H9 (cell line): ENCODE measurements around the gene MFSD1. TPM values are rescaled to one million over a fixed set of nuclear protein-coding genes. Genes with fewer than 3 reads are reported as not detected.

Source experiments
- DNase-seq: peaks from one replicate; pipeline ENCODE4 v3.0.0-alpha.2; 2017
- H2AFZ ChIP-seq: one replicate; pipeline ENCODE4 v1.6.1; 2013; ENCODE audit warnings: mild to moderate bottlenecking, low read length, control low read depth, moderate library complexity
- H2AK5ac ChIP-seq: 2 replicates; pipeline ENCODE4 v1.6.1; 2013; ENCODE audit warnings: low read length, control low read depth, mixed read lengths; ENCODE audit not compliant: insufficient read length
- H2BK120ac ChIP-seq: one replicate; pipeline ENCODE4 v1.6.1; 2013; ENCODE audit warnings: low read depth, mild to moderate bottlenecking, low read length, control low read depth, inconsistent platforms; ENCODE audit not compliant: poor library complexity, severe bottlenecking
- H2BK12ac ChIP-seq: 2 replicates; pipeline ENCODE4 v1.6.1; 2013; ENCODE audit warnings: low read length, control low read depth, mixed read lengths, low read depth; ENCODE audit not compliant: insufficient read length
- H2BK15ac ChIP-seq: 2 replicates; pipeline ENCODE4 v1.6.1; 2013; ENCODE audit warnings: low read depth, low read length, control low read depth
- H2BK20ac ChIP-seq: one replicate; pipeline ENCODE4 v1.6.1; 2013; ENCODE audit warnings: low read depth, mild to moderate bottlenecking, low read length, control low read depth, inconsistent platforms; ENCODE audit not compliant: poor library complexity, severe bottlenecking
- H2BK5ac ChIP-seq: 2 replicates; pipeline ENCODE4 v1.6.1; 2013; ENCODE audit warnings: low read length, control low read depth, mixed read lengths; ENCODE audit not compliant: insufficient read length
- H3K14ac ChIP-seq: 2 replicates; pipeline ENCODE4 v1.6.1; 2013; ENCODE audit warnings: low read length, control low read depth; ENCODE audit not compliant: insufficient read depth
- H3K18ac ChIP-seq: 2 replicates; pipeline ENCODE4 v1.6.1; 2013; ENCODE audit warnings: low read depth, mild to moderate bottlenecking, mixed read lengths, low read length, control low read depth; ENCODE audit not compliant: insufficient read length
- H3K23ac ChIP-seq: 2 replicates; pipeline ENCODE4 v1.6.1; 2013; ENCODE audit warnings: low read length, control low read depth, mixed read lengths, low read depth; ENCODE audit not compliant: insufficient read length
- H3K23me2 ChIP-seq: 2 replicates; pipeline ENCODE4 v1.6.1; 2013; ENCODE audit warnings: low read depth, mild to moderate bottlenecking, mixed read lengths, low read length, control low read depth; ENCODE audit not compliant: insufficient read length, poor library complexity, severe bottlenecking
- H3K27ac ChIP-seq: 2 replicates; pipeline ENCODE4 v1.5.1; 2013; ENCODE audit warnings: low read length, control low read depth, mixed read lengths, low read depth; ENCODE audit not compliant: insufficient read length
- H3K27me3 ChIP-seq: 2 replicates; pipeline ENCODE4 v1.6.1; 2013; ENCODE audit warnings: low read length, control low read depth, inconsistent platforms; ENCODE audit not compliant: insufficient read depth
- H3K4ac ChIP-seq: 2 replicates; pipeline ENCODE4 v1.6.1; 2013; ENCODE audit warnings: low read depth, mild to moderate bottlenecking, control low read depth, inconsistent platforms, low read length, moderate library complexity
- H3K4me1 ChIP-seq: 2 replicates; pipeline ENCODE4 v1.6.1; 2013; ENCODE audit warnings: low read length, control low read depth, inconsistent platforms; ENCODE audit not compliant: insufficient read depth
- H3K4me2 ChIP-seq: 2 replicates; pipeline ENCODE4 v1.6.1; 2013; ENCODE audit warnings: low read length, control low read depth, mixed read lengths; ENCODE audit not compliant: insufficient read length, insufficient read depth
- H3K56ac ChIP-seq: 2 replicates; pipeline ENCODE4 v1.6.1; 2013; ENCODE audit warnings: low read depth, mild to moderate bottlenecking, mixed read lengths, low read length, control low read depth; ENCODE audit not compliant: insufficient read length
- H3K79me1 ChIP-seq: 2 replicates; pipeline ENCODE4 v1.6.1; 2013; ENCODE audit warnings: low read depth, mild to moderate bottlenecking, moderate library complexity, low read length, control low read depth, inconsistent platforms; ENCODE audit not compliant: insufficient read depth, poor library complexity, severe bottlenecking
- H3K79me2 ChIP-seq: 2 replicates; pipeline ENCODE4 v1.6.1; 2013; ENCODE audit warnings: low read length, control low read depth, inconsistent platforms; ENCODE audit not compliant: insufficient read depth
- H3K9ac ChIP-seq: 2 replicates; pipeline ENCODE4 v1.6.1; 2013; ENCODE audit warnings: low read length, control low read depth, mixed read lengths; ENCODE audit not compliant: insufficient read length; ENCODE audit errors: extremely low read depth
- H3K9me3 ChIP-seq: one replicate; pipeline ENCODE4 v1.6.1; 2013; ENCODE audit warnings: low read depth, low read length, inconsistent platforms; ENCODE audit not compliant: control insufficient read depth
- H3T11ph ChIP-seq: one replicate; pipeline ENCODE4 v1.6.1; 2013; ENCODE audit warnings: mild to moderate bottlenecking, low read length, control low read depth, inconsistent platforms
- H4K20me1 ChIP-seq: one replicate; pipeline ENCODE4 v1.6.1; 2013; ENCODE audit not compliant: control insufficient read depth, insufficient read length, insufficient read depth
- H4K5ac ChIP-seq: 2 replicates; pipeline ENCODE4 v1.6.1; 2013; ENCODE audit warnings: low read depth, mild to moderate bottlenecking, mixed read lengths, low read length, control low read depth; ENCODE audit not compliant: insufficient read length
- H4K8ac ChIP-seq: replicated peaks from 2 replicates; pipeline ENCODE4 v1.6.1; 2013; ENCODE audit warnings: low read length, control low read depth, mixed read lengths, low read depth; ENCODE audit not compliant: insufficient read length
- H4K91ac ChIP-seq: 2 replicates; pipeline ENCODE4 v1.6.1; 2013; ENCODE audit warnings: low read depth, mild to moderate bottlenecking, moderate library complexity, mixed read lengths, low read length, control low read depth; ENCODE audit not compliant: insufficient read length
- H3K27ac Mint-ChIP-seq, 3 experiments: 2 replicates in 2 of 3; 3 replicates in 1 of 3; pipeline ENCODE4 v1.8.0; 2020 to 2021; ENCODE audit warnings: mixed read lengths in 3 of 3, mild to moderate bottlenecking in 1 of 3, moderate library complexity in 1 of 3
- H3K27me3 Mint-ChIP-seq: 2 replicates; pipeline ENCODE4 v1.8.0; 2021; ENCODE audit warnings: low read depth, mild to moderate bottlenecking, moderate library complexity, mixed read lengths
- H3K36me3 Mint-ChIP-seq, 3 experiments: 2 replicates in 2 of 3; 3 replicates in 1 of 3; pipeline ENCODE4 v1.8.0; 2020 to 2021; ENCODE audit warnings: low read depth in 3 of 3, mixed read lengths in 3 of 3; ENCODE audit not compliant: insufficient read depth in 1 of 3
- H3K4me1 Mint-ChIP-seq, 2 experiments: 2 replicates each; pipeline ENCODE4 v1.8.0; 2020; ENCODE audit warnings: mixed read lengths in 2 of 2
- H3K4me3 Mint-ChIP-seq, 2 experiments: 2 replicates in 1 of 2; 3 replicates in 1 of 2; pipeline ENCODE4 v1.8.0; 2020 to 2021; ENCODE audit warnings: mild to moderate bottlenecking in 2 of 2, mixed read lengths in 2 of 2, moderate library complexity in 1 of 2
- H3K9me3 Mint-ChIP-seq, 2 experiments: 2 replicates in 1 of 2; 3 replicates in 1 of 2; pipeline ENCODE4 v1.8.0; 2020; ENCODE audit warnings: mild to moderate bottlenecking in 2 of 2, mixed read lengths in 2 of 2, moderate library complexity in 1 of 2
- CTCF ChIP-seq: fragments of 200-600 bp; sonication (generic); conservative IDR thresholded peaks from 3 replicates; pipeline ENCODE4 v1.8.0; 2021; ENCODE audit warnings: antibody characterized with exemption, mild to moderate bottlenecking
- WGBS: extraction: QIAGEN DNeasy Blood & Tissue Kit; methylation state at CpG from one replicate; pipeline ENCODE4 v1.1.7; 2013; ENCODE audit warnings: missing lambda C conversion rate, low lambda C conversion rate, mixed read lengths; ENCODE audit not compliant: insufficient read length; ENCODE audit errors: extremely low coverage; 5-methylcytosine and 5-hydroxymethylcytosine counted together
- total RNA-seq: library from RNA; stranded (reverse); gene quantifications from 2 replicates; pipeline ENCODE4 v1.2.1, GENCODE V29; 2021

Gene MFSD1
- total RNA-seq, 1 experiment from 2014 or later = 9.5 TPM

- Histone ChIP-seq H2BK120ac (no peak overlapping the region), H2BK5ac (no peak overlapping the region), H4K20me1 (no peaks in the 10 kb centered on the region), H3K4ac (no peak overlapping the region), H3K23me2 (no peaks in the 10 kb centered on the region), H3K14ac (no peak overlapping the region), H2BK15ac (no peak overlapping the region), H3K79me1 (no peaks in the 10 kb centered on the region), H3K27ac (no peak overlapping the region), H2BK20ac (no peak overlapping the region), H2AK5ac (no peak overlapping the region), H3T11ph (no peak overlapping the region), H3K56ac (no peak overlapping the region), H3K4me2 (no peak overlapping the region), H3K27me3 (no peaks in the 10 kb centered on the region), H3K23ac (no peak overlapping the region), H3K9ac (no peak overlapping the region), H4K5ac (no peak overlapping the region), H2BK12ac (no peak overlapping the region), H3K18ac (no peak overlapping the region), H3K4me1 (no peaks in the 10 kb centered on the region), H3K79me2 (no peaks in the 10 kb centered on the region), H4K91ac (no peak overlapping the region), H2AFZ (no peak overlapping the region), H4K8ac (no peak overlapping the region), H3K9me3 (no peaks in the 10 kb centered on the region)
- no peaks in the 10 kb centered on the region; the same call in 1 of the 2 replicates for H3K27me3 Mint-ChIP-seq
- H3K27ac Mint-ChIP-seq = peak overlapping the region in 1 of 3 experiments; percentile 10; a peak in 1 of 7 replicates
- no peaks in the 10 kb centered on the region for H3K9me3 Mint-ChIP-seq
- no peaks in the 10 kb centered on the region for H3K36me3 Mint-ChIP-seq
- WGBS = no CpG with 5 or more reads among the region's 3 CpGs
- H3K4me3 Mint-ChIP-seq = no peak overlapping the region
- H3K4me1 Mint-ChIP-seq = no peaks in the 10 kb centered on the region; a peak in 1 of 4 replicates
- no peak for DNase-seq
- no peak for TF ChIP-seq CTCF
Measured at GRCh38 chr3:158777161-158777873, 24.5 kb upstream of the MFSD1 start.
